Retina (tissue), 1 donor: ENCODE results near the gene MAP3K14.

Experiments
- DNase-seq: peaks from one replicate; pipeline ENCODE4 v3.0.0-alpha.2; 2016

Gene MAP3K14

GRCh38 chr17:45338996-45339535, 22.2 kb upstream of the MAP3K14 start:
- no peak for DNase-seq

- no peak for DNase-seq
Measured at GRCh38 chr17:45338023-45338781, 21.4 kb upstream of the MAP3K14 start.

- DNase-seq = no peak
Measured at GRCh38 chr17:45336390-45337182, 19.8 kb upstream of the MAP3K14 start.

- no peak for DNase-seq
Measured at GRCh38 chr17:45335721-45336120, 18.9 kb upstream of the MAP3K14 start.

GRCh38 chr17:45334701-45335677, 18.2 kb upstream of the MAP3K14 start:
- DNase-seq = no peak

- no peak for DNase-seq
Measured at GRCh38 chr17:45334231-45334630, 17.4 kb upstream of the MAP3K14 start.

GRCh38 chr17:45333702-45334092, 16.9 kb upstream of the MAP3K14 start:
- no peak for DNase-seq

- no peak for DNase-seq
Measured at GRCh38 chr17:45332989-45333701, 16.3 kb upstream of the MAP3K14 start.

- DNase-seq = no peak
Measured at GRCh38 chr17:45332505-45332904, 15.7 kb upstream of the MAP3K14 start.

GRCh38 chr17:45326626-45327025, 9.8 kb upstream of the MAP3K14 start:
- DNase-seq = no peak

- no peak for DNase-seq
Measured at GRCh38 chr17:45325810-45326209, 9.0 kb upstream of the MAP3K14 start.

- DNase-seq = no peak
Measured at GRCh38 chr17:45324336-45324735, 7.5 kb upstream of the MAP3K14 start.

- DNase-seq = no peak
Measured at GRCh38 chr17:45322168-45322567, 5.3 kb upstream of the MAP3K14 start.

GRCh38 chr17:45320931-45321461, 4.2 kb upstream of the MAP3K14 start:
- no peak for DNase-seq

GRCh38 chr17:45320349-45320930, 3.6 kb upstream of the MAP3K14 start:
- no peak for DNase-seq

GRCh38 chr17:45319239-45319703, 2.5 kb upstream of the MAP3K14 start:
- no peak for DNase-seq

- DNase-seq = no peak
Measured at GRCh38 chr17:45318561-45319230, 1.9 kb upstream of the MAP3K14 start.

GRCh38 chr17:45317111-45317928, 500 bp upstream of the MAP3K14 start:
- DNase-seq = peak; percentile 98

GRCh38 chr17:45315648-45316433, 979 bp downstream of the MAP3K14 start:
- DNase-seq = no peak
